H54 (cell line): ENCODE results near the gene TPD52L2.
"Not testable (repeated sequence)": the region's sequence is repeated elsewhere in the genome, so short reads cannot be mapped to it uniquely, and the experiment has no call there.

ENCODE experiments used
- DNase-seq: peaks from one replicate; pipeline ENCODE4 v3.0.0; 2011; ENCODE audit warnings: low spot score, mixed read lengths; ENCODE audit not compliant: insufficient read length
- FAIRE-seq: peaks from 3 replicates; lab custom pipeline; 2011; peaks lifted over from hg19 to GRCh38; lab: Jason Lieb, UNC
- POLR2A ChIP-seq: IDR thresholded peaks from 2 replicates; pipeline ENCODE4 v1.6.1; 2011; ENCODE audit warnings: low read depth, mild to moderate bottlenecking, low read length

The TPD52L2 gene

GRCh38 chr20:63895202-63895951 lies 30.3 kb downstream of the TPD52L2 start:
- no peak for TF ChIP-seq POLR2A
- no peak for FAIRE-seq
- no peak for DNase-seq

- no peak for DNase-seq
- no peak for FAIRE-seq
- no peak for TF ChIP-seq POLR2A
Observed at GRCh38 chr20:63895952-63896263, 30.8 kb downstream of the TPD52L2 start.

GRCh38 chr20:63896264-63897105 lies 31.4 kb downstream of the TPD52L2 start:
- no peak for FAIRE-seq
- TF ChIP-seq POLR2A, result no peak

GRCh38 chr20:63897978-63898561 lies 33.0 kb downstream of the TPD52L2 start:
- no peak for DNase-seq
- FAIRE-seq, result no peak
- no peak for TF ChIP-seq POLR2A

More at GRCh38 chr20:63896264-63897105, 31.4 kb downstream of the TPD52L2 start:
- DNase-seq, result no peak

GRCh38 chr20:63898882-63899558 lies 34.0 kb downstream of the TPD52L2 start:
- FAIRE-seq, result no peak

GRCh38 chr20:63900413-63900812 lies 35.3 kb downstream of the TPD52L2 start:
- DNase-seq, result no peak
- no peak for TF ChIP-seq POLR2A
- FAIRE-seq, result no peak

More at GRCh38 chr20:63898882-63899558, 34.0 kb downstream of the TPD52L2 start:
- TF ChIP-seq POLR2A, result no peak
- no peak for DNase-seq

GRCh38 chr20:63903796-63904561 lies 38.9 kb downstream of the TPD52L2 start:
- TF ChIP-seq POLR2A, result no peak
- no peak for DNase-seq
- no peak for FAIRE-seq

- DNase-seq (no peak), FAIRE-seq (no peak)
- no peak for TF ChIP-seq POLR2A
Observed at GRCh38 chr20:63908008-63908682, 43.1 kb downstream of the TPD52L2 start.

- DNase-seq, result no peak
- no peak for FAIRE-seq
- no peak for TF ChIP-seq POLR2A
Observed at GRCh38 chr20:63911176-63911575, 46.1 kb downstream of the TPD52L2 start.

- no peak for DNase-seq
- no peak for TF ChIP-seq POLR2A
- no peak for FAIRE-seq
Observed at GRCh38 chr20:63913768-63914167, 48.7 kb downstream of the TPD52L2 start.

- DNase-seq (no peak), FAIRE-seq (no peak)
- TF ChIP-seq POLR2A, result no peak
Observed at GRCh38 chr20:63915471-63915870, 50.4 kb downstream of the TPD52L2 start.

GRCh38 chr20:63916371-63916939 lies 51.4 kb downstream of the TPD52L2 start:
- DNase-seq, FAIRE-seq: not testable (repeated sequence)
